KOPT-K1 (cell line): ENCODE results near the gene ELAC2.

Experiments
- H3K27ac ChIP-seq: fragments of 200-600 bp; sonication (generic); 2 replicates; pipeline ENCODE4 v1.5.1; 2016; ENCODE audit warnings: antibody characterized with exemption, mild to moderate bottlenecking, low read depth, low read length; ENCODE audit not compliant: poor library complexity, severe bottlenecking
- H3K36me3 ChIP-seq: fragments of 200-600 bp; sonication (generic); 2 replicates; pipeline ENCODE4 v1.5.1; 2017; ENCODE audit warnings: antibody characterized with exemption, mild to moderate bottlenecking, low read length, moderate library complexity; ENCODE audit not compliant: insufficient read depth
- H3K9me3 ChIP-seq: fragments of 200-600 bp; sonication (generic); 2 replicates; pipeline ENCODE4 v1.5.1; 2017; ENCODE audit warnings: antibody characterized with exemption, low read length, mild to moderate bottlenecking; ENCODE audit not compliant: insufficient read depth, poor library complexity, severe bottlenecking

Gene ELAC2

GRCh38 chr17:13002761-13003453, 14.9 kb downstream of the ELAC2 start:
- no peak overlapping the region for H3K27ac ChIP-seq
- peaks cover 97% of the 10 kb centered on the region for H3K36me3 ChIP-seq
- H3K9me3 ChIP-seq = no peaks in the 10 kb centered on the region

- Histone ChIP-seq H3K36me3 (peaks cover 98% of the 10 kb centered on the region), H3K27ac (no peak overlapping the region), H3K9me3 (no peaks in the 10 kb centered on the region)
These were observed 15.7 kb downstream of the ELAC2 start for GRCh38 chr17:13001991-13002615.

- Histone ChIP-seq H3K9me3 (no peaks in the 10 kb centered on the region), H3K36me3 (peaks cover 99% of the 10 kb centered on the region), H3K27ac (no peak overlapping the region)
These were observed 17.3 kb downstream of the ELAC2 start for GRCh38 chr17:13000561-13000960.

GRCh38 chr17:12998874-12999273, 19.0 kb downstream of the ELAC2 start:
- H3K27ac ChIP-seq = no peak overlapping the region

GRCh38 chr17:12998461-12998860, 19.4 kb downstream of the ELAC2 start:
- H3K27ac ChIP-seq = no peak overlapping the region
- H3K36me3 ChIP-seq = peaks cover 99% of the 10 kb centered on the region
- H3K9me3 ChIP-seq = no peaks in the 10 kb centered on the region

More at GRCh38 chr17:12998874-12999273, 19.0 kb downstream of the ELAC2 start:
- H3K36me3 ChIP-seq = peaks cover 99% of the 10 kb centered on the region
- H3K9me3 ChIP-seq = no peaks in the 10 kb centered on the region

- H3K9me3 ChIP-seq = no peaks in the 10 kb centered on the region
- no peak overlapping the region for H3K27ac ChIP-seq
- peaks cover 99% of the 10 kb centered on the region for H3K36me3 ChIP-seq
These were observed 20.9 kb downstream of the ELAC2 start for GRCh38 chr17:12996941-12997340.

GRCh38 chr17:12996357-12996756, 21.5 kb downstream of the ELAC2 start:
- H3K9me3 ChIP-seq = no peaks in the 10 kb centered on the region
- H3K27ac ChIP-seq = no peak overlapping the region
- H3K36me3 ChIP-seq = peaks cover 99% of the 10 kb centered on the region

- Histone ChIP-seq H3K9me3 (no peaks in the 10 kb centered on the region), H3K27ac (no peak overlapping the region), H3K36me3 (peaks cover 100% of the 10 kb centered on the region)
These were observed 21.9 kb downstream of the ELAC2 start for GRCh38 chr17:12995896-12996295.

- Histone ChIP-seq H3K9me3 (no peaks in the 10 kb centered on the region), H3K27ac (no peak overlapping the region), H3K36me3 (peaks cover 100% of the 10 kb centered on the region)
These were observed 22.5 kb downstream of the ELAC2 start for GRCh38 chr17:12995106-12995895.

GRCh38 chr17:12994341-12995074, 23.3 kb downstream of the ELAC2 start:
- Histone ChIP-seq H3K36me3 (peaks cover 100% of the 10 kb centered on the region), H3K9me3 (no peaks in the 10 kb centered on the region), H3K27ac (no peak overlapping the region)

GRCh38 chr17:12993631-12994030, 24.2 kb downstream of the ELAC2 start:
- Histone ChIP-seq H3K36me3 (peaks cover 93% of the 10 kb centered on the region), H3K9me3 (no peaks in the 10 kb centered on the region), H3K27ac (no peak overlapping the region)

- Histone ChIP-seq H3K27ac (no peak overlapping the region), H3K9me3 (no peaks in the 10 kb centered on the region), H3K36me3 (peaks cover 83% of the 10 kb centered on the region)
These were observed 25.2 kb downstream of the ELAC2 start for GRCh38 chr17:12992676-12993075.

GRCh38 chr17:12990926-12991325, 26.9 kb downstream of the ELAC2 start:
- Histone ChIP-seq H3K27ac (no peak overlapping the region), H3K9me3 (no peaks in the 10 kb centered on the region), H3K36me3 (peaks cover 66% of the 10 kb centered on the region)

- Histone ChIP-seq H3K27ac (no peak overlapping the region), H3K9me3 (no peaks in the 10 kb centered on the region), H3K36me3 (peaks cover 59% of the 10 kb centered on the region)
These were observed 27.6 kb downstream of the ELAC2 start for GRCh38 chr17:12990041-12990808.
